ENCODE results near the gene RFFL.
"Not testable (repeated sequence)": the region's sequence is repeated elsewhere in the genome, so short reads cannot be mapped to it uniquely, and the experiment has no call there.

The RFFL gene

DNA sequence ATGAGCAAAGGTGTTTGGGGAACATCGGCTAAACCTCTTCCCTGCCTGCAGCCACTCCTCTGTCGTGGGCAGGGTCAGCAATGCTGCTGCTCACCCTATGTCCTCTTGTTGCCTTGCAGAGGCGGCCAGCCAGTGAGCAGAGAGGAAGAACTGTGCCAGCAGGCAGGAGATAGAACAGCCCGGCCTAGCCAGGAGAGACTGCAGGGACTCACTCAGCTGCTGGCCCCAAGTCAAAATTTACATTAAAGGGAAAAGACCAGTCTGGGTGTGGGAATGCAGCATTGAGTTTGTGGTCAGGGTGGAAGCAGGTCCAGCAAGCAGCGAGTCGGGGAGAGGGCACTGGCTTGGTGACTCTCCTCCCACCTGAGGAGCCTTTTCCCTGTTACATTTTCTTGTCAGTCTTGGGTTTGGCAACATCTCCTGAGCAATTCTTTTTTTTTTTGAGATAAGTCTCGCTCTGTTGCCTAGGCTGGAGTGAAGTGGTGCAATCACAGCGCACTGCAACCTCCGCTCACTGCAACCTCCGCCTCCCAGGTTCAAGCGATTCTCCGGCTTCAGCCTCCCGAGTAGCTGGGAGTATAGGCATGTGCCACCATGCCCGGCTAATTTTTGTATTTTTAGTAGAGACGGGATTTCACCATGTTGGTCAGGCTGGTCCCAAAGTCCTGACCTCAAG, 60.5 kb downstream of the RFFL start:
- DNase-seq: no peak

- DNase-seq: no peak
Observed at GRCh38 chr17:35001549-35001948, 62.0 kb downstream of the RFFL start.

DNA sequence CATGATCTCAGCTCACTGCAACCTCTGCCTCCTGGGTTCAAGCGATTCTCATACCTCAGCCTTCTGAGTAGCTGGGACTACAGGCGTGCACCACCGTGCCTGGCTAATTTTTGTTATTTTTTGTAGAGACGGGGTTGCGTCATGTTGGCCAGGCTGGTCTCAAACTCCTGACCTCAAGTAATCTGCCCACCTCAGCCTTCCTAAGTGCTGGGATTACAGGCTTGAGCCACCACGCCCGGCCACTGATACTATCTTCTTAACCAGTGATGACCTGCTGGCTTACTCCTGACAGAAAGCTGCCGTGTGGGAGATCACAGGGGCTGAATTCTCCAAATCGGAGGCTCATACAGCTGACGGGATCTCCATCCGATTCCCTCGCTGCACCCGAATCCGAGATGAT, 62.5 kb downstream of the RFFL start:
- not testable (repeated sequence) for DNase-seq

GRCh38 chr17:34999456-34999855, 64.1 kb downstream of the RFFL start:
- no peak for DNase-seq

GRCh38 chr17:34998205-34998604, 65.3 kb downstream of the RFFL start:
- peak; percentile 68 for DNase-seq

DNA sequence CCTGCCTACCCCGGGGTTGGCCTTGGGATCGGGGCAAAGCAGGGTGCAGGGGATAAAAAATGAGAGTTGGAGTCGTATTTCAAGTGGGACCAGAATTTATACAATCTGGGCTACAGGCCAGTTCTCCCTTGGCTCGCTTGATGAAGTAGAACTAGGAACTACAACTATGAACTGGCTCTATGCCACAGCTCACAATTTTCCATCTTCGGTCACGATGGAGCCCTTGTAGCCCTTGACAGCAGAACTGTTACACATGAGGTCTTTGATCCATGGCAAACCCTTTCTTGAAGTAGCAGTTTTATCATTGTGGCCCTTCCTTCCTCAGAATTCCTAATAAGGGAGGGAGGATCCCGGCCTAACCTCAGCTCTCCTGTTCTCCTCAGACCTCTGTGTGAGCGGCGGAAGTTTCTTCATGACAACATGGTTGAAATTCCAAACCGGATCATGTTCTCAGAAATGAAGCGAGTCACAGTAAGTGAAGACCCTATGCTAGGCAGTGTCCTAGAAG, 66.1 kb downstream of the RFFL start:
- peak; percentile 23 for DNase-seq

DNA sequence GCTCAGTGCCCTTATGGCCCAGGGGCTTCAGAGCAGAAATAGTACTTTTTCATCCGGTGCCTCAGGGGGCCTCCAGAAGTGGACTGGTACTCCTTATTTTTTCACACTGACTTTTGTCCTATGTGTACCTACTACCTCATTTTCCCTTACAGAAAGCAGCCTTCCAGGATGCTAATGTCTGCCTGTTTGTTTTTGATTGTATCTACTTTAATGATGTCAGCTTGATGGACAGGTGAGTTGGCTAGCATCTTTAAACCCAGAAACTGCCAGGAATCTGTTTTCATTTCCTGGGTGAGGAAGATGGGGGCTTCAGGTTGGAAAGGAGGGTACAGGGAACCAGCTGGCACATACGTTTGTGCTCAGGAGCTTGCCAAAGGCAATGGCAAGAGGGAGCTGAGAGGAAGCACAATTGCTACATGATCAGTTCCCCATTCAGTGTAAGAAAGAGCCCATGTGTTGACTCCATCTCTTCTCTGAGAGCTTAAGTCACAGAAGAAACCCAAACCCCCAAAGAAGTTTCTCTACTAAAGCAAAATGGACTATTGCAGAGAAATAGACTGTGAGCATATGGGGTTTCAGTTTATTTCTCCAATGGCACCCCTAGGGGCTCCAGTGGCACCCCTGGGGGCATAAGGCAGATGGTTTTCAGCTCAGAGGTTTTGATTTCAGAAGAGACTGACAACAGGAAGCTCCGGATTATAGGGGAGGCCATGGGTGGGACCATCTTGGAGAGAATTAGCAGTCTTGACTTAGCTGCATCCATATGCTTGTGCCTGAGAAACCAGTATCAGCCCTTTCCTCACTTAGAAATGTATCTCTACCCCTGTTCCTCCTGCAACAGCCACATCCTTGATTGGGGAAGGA, 66.9 kb downstream of the RFFL start:
- DNase-seq: no peak

- no peak for DNase-seq
Observed at GRCh38 chr17:34993031-34993430, 70.5 kb downstream of the RFFL start.

DNA sequence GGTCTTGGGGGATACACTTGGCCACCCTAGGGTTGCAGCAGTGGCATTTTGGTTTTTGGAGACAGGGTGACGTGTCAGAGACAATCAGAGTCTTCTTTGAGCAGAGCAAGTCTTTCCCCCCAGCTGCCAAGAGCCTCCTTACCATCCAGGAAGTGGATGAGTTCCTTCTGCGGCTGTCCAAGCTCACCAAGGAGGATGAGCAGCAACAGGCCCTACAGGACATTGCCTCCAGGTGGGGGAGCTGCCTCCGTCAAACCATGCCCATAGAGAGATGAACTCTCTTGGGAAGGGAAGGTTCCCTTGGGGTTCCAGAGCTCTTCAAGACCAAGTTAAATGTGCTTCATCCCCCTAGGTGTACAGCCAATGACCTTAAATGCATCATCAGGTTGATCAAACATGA, 71.9 kb downstream of the RFFL start:
- peak; percentile 57 for DNase-seq

GRCh38 chr17:34990921-34991365, 72.6 kb downstream of the RFFL start:
- peak; percentile 94 for DNase-seq

DNA sequence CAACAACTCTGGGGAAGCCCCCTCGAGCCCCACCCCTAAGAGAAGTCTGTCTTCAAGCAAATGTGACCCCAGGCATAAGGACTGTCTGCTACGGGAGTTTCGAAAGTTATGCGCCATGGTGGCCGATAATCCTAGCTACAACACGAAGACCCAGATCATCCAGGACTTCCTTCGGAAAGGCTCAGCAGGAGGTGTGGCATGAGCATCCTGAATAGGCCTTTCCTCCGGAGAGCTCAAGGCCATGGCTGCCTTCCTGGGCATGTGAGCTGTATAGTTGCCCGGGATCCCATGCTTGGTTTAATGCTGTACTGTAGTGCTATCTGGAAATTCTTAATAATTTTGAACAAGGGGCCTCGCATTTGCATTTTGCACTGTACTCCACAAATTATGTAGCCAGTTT, 74.0 kb downstream of the RFFL start:
- no peak for DNase-seq

DNA sequence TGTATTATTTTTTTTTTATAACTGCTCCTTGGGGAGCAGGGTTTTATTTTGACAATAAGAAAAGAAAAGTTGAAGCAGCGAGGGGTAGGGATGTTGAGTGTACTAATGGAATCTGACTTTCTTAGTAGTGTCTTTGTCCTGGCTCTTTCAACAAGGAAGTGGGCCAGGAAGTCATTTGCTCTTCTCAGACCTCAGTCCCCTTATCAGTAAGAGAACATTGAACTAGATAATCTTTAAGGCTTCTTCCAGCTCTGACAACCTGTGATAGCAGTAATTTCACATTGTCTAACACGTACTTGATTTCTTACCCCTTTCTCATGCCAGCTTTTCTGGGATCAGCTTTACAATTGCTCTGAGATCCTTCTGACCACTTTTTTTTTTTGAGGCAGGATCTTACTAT, 74.9 kb downstream of the RFFL start:
- DNase-seq: no peak

DNA sequence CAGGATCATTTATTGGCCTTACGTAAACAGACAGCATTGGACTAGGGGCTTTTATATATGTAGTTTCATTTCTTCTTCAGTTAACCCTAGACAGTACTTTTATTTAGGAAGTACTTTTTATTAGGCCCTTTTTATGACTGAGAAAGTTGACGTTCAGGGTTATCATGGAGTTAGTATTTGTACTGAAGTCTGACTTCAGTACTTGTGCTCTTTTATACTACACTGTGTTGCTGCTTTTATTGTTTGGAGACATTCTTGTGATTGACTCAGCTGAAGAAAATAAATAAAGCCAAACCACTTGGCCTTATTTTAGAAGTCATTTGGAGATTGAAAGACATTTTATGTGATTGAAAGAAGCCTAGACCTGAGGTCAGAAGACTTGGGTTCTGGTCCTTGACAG, 76.3 kb downstream of the RFFL start:
- no peak for DNase-seq

DNA sequence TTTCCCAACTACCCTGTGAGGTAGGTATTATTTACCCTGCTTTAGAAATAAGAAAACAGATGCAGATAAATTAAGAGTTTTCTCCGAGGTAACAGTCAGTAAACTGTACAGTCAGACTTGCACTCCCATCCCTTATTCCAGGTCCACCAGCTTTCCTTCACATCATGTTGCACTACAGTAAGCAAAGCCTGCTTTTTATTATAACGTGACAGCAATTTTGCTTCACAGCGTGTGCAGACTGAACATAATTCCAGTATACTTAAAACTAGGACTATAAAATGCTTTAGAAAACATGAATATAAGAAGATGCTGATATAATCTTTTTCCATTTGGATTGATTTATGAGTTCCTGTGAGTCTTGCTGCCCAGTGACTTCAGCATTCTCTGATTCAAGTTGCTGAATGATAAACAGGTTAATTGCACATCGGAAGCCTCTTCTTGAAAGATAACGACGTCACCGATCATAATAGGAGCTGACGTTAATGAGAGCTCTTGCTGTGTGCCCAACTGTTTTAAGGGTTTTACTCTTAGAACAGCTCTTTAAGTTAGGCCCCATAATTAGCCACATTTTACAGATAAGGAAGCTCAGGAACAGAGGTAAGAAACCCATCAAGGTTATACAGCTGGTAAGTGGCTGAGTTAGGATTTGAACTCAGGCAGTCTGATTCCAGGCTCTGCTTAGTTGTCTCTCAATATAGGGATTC, 81.8 kb downstream of the RFFL start:
- no peak for DNase-seq

- DNase-seq: peak; percentile 90
Observed at GRCh38 chr17:34980681-34981537, 82.6 kb downstream of the RFFL start.

- DNase-seq: peak; percentile 96
Observed at GRCh38 chr17:34980353-34980680, 83.2 kb downstream of the RFFL start, which contains the start of gene LIG3. LIG3 (plus strand) TSS chr17:34980512; CDS start chr17:34983006, 2,494 bp downstream.

GRCh38 chr17:34979650-34980352, 83.7 kb downstream of the RFFL start:
- peak; percentile 4 for DNase-seq

GRCh38 chr17:34979153-34979552, 84.4 kb downstream of the RFFL start:
- DNase-seq: no peak

- DNase-seq: no peak
Observed at GRCh38 chr17:34974794-34975785, 88.4 kb downstream of the RFFL start.

- DNase-seq: no peak
Observed at GRCh38 chr17:34974179-34974578, 89.3 kb downstream of the RFFL start.

Data from RPMI8226 (cell line).